Lower leg skin (tissue), 4 donors: ENCODE results near the gene EGLN1. TPM values are rescaled to one million over a fixed set of nuclear protein-coding genes. Genes with fewer than 3 reads are reported as not detected.

Experiments used
- DNase-seq, 2 donors: peaks; one replicate each; pipeline ENCODE4 v3.0.0-alpha.2; 2019; ENCODE audit warnings: low spot score in 2 of 2
- H3K4me3 ChIP-seq: fragments of 200-600 bp; sonication (generic); 2 replicates; pipeline ENCODE4 v1.5.1; 2017; ENCODE audit warnings: mild to moderate bottlenecking, low read depth; ENCODE audit not compliant: poor library complexity, severe bottlenecking
- CTCF ChIP-seq, 3 donors: fragments of 450-650 bp; IDR thresholded peaks; one replicate each; pipeline ENCODE4 v1.5.1; 2016; ENCODE audit warnings: antibody characterized with exemption in 3 of 3, mild to moderate bottlenecking in 3 of 3, moderate library complexity in 2 of 3
- POLR2A ChIP-seq, 2 donors: fragments of 450-650 bp; IDR thresholded peaks; one replicate each; pipeline ENCODE4 v1.6.1; 2016 to 2017; ENCODE audit warnings: antibody characterized with exemption in 2 of 2, mild to moderate bottlenecking in 1 of 2, moderate library complexity in 1 of 2
- WGBS, 2 donors: methylation state at CpG; one replicate each; pipeline ENCODE4 v1.1.5; 2018; 5-methylcytosine and 5-hydroxymethylcytosine counted together
- intact Hi-C: fragments of 100-400 bp; cut with DNase I; formaldehyde crosslinking; loops from one replicate; pipeline ENCODE4 v1.15.0; 2023; ENCODE audit warnings: low total_unique reads
- total RNA-seq, 4 donors: library from RNA; depleted of rRNA; stranded (reverse); fragments of >200 nt; gene quantifications; one replicate each; pipeline ENCODE4 v1.1.0, GENCODE V29; 2016

EGLN1 gene
- total RNA-seq, 4 donors from 2014 or later, result 53.3 to 75.0 (median 54.2) TPM

DNA sequence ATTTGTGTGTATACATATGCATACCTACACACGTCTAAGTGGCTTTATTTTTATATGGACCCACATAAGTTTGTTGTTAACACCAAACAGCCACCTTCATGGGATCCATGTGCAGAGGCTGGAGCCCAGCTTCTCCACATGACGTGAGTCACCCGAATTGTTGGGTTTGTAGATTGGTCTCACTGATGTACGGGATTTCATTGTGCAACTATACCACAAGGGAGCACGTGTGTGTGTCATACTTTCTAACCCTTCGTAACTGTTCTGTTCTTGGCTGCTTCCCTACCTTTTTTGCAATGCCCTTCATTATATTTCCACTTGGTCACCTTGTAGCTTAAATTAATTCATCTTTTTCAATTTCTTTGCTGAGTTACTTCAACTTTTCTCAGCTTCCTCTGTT lies 63.0 kb downstream of the EGLN1 start:
- intact Hi-C loops, result loop anchor here (5.0 kb wide), 1 partner anchor 233 kb away; no protein-coding TSS in a partner anchor
- DNase-seq, result peak in 1 of 2 donors; percentile 67
- TF ChIP-seq POLR2A (IDR thresholded peaks at IDR 0.05) (no peak), CTCF (IDR thresholded peaks at IDR 0.05) (no peak)
- WGBS, 2 donors, result 47 to 55% methylated on average over 6 of the region's 6 CpGs
- no peak overlapping the region for H3K4me3 ChIP-seq

DNA sequence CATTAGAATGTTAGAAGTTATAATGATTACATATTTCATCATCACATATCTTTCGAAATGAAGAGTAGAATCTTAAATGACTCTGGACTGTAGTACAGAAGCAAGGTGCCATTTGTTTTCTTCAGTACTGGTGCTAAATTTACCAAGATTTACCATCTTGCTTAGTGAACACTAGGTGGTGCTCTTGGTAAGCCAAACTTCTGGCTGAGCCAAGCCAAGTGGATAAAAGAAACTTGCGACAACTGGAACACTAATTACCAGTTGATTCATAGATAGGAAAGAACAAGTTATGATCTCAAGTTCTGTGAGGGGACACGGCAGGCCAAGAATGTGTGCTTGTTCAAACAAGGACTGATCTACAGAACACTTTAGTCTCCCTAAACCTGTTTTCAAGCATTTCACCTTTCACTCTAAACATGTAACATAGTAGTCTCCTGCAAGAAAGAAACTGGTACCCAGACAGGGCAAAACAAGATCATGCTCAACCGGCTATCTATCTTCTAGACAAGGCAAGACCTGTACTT lies 64.2 kb downstream of the EGLN1 start:
- WGBS, 2 donors, result 6 to 9% methylated on average over 4 of the region's 4 CpGs
- intact Hi-C loops, result loop anchor here (5.0 kb wide), 1 partner anchor 234 kb away; no protein-coding TSS in a partner anchor
- peak in 1 of 2 donors; percentile 46 for DNase-seq

DNA sequence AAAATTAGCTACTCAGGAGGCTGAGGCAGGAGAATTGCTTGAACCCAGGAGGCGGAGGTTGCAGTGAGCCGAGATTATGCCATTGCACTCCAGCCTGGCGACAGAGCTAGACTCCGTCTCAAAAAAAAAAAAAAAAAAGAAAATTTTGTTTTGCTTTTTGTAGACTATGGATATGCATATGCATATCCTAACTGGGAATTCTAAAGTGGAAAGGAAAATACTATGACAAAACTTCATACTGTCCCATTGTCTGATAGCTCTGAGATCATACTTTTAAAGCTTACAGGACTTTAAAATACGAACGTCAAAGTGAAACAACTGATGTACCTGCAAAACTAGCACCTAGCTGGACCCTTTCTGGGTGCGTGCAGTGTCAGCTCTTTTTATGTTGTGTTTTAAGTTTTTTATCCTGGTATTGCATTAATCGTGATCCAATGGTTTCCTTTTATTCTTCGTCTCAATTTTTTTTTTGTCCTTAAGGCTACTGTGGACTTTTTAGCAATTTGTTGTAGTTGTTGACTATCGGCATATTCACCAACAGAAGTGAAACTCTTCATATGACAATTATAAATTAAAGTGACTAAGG lies 64.8 kb downstream of the EGLN1 start:
- intact Hi-C loops, result loop anchor here (5.0 kb wide), 1 partner anchor 235 kb away; no protein-coding TSS in a partner anchor
- DNase-seq, result no peak
- 82 to 84% methylated on average over 10 of the region's 10 CpGs for WGBS, 2 donors
- no peak for TF ChIP-seq POLR2A (IDR thresholded peaks at IDR 0.05)
- TF ChIP-seq CTCF (IDR thresholded peaks at IDR 0.05), result no peak
- H3K4me3 ChIP-seq, result no peak overlapping the region

More for the DNA sequence above, 64.2 kb downstream of the EGLN1 start:
- H3K4me3 ChIP-seq, result no peak overlapping the region
- TF ChIP-seq CTCF (IDR thresholded peaks at IDR 0.05) (no peak), POLR2A (IDR thresholded peaks at IDR 0.05) (no peak)

DNA sequence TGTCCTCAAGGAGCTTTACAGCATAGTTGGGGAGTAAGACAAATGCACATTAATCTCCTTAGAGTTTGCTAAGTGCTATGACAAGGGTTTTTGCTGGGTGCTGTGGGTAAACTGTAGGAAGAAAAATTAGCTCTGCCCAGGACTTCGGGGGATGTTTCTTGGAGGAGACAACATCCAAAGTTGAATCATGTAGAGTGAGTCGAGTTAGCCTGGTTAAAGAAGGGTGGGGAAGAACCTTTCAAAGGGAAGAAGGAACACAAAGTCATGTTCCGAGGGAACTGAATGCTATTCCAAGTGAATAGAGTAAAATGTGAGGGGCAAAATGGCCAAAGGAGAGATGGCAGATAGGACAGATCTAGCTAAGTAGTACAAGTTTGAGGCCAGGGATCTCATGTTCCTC lies 66.9 kb downstream of the EGLN1 start:
- intact Hi-C loops, result loop anchor here (5.0 kb wide), 1 partner anchor 237 kb away; no protein-coding TSS in a partner anchor
- H3K4me3 ChIP-seq, result no peak overlapping the region
- DNase-seq, result no peak
- 72 to 73% methylated on average over 3 of the region's 3 CpGs for WGBS, 2 donors
- TF ChIP-seq CTCF (IDR thresholded peaks at IDR 0.05), result no peak
- TF ChIP-seq POLR2A (IDR thresholded peaks at IDR 0.05), result no peak

DNA sequence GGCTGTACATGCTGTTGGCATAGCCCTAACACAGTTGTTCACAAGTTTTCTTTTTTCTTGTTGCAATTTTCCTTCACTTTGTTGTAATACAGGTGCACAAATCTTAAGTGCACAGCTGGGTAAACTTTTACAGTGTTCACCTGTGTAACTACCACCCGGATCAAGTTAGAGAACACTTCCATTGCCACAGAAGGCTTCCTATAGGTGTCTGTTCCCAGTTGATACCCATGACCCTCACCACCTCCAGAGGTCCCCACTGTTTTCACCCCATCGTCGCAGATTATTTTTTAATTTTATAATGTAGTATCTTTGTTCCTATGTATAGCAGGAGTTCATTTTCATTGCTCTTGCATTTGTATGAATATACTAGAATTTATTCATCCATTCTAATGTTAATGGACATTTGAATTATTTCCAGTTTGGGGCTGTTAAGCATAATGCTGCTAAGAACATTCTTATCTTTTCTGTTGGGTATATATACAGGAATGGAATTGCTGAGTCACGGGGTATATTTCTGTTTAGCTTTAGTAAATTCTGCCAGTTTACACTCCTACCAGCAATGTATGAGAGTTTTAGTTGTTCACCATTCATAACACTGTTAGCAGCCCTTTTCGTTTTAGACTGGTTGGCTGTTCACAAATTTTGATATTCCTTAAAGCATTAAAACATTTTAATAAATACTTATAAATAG lies 67.6 kb downstream of the EGLN1 start:
- TF ChIP-seq CTCF (IDR thresholded peaks at IDR 0.05) (no peak), POLR2A (IDR thresholded peaks at IDR 0.05) (no peak)
- 84 to 87% methylated on average over 5 of the region's 5 CpGs for WGBS, 2 donors
- intact Hi-C loops, result loop anchor here (5.0 kb wide), 1 partner anchor 238 kb away; no protein-coding TSS in a partner anchor
- no peak for DNase-seq
- no peak overlapping the region for H3K4me3 ChIP-seq
